Ascending aorta (tissue), 2 donors: Measurements from ENCODE around the gene CASP2. TPM values are rescaled to one million over a fixed set of nuclear protein-coding genes. Genes with fewer than 3 reads are reported as not detected.

ENCODE experiments used
- DNase-seq, 2 donors: peaks; one replicate each; pipeline ENCODE4 v3.0.0-alpha.2; 2019; ENCODE audit warnings: low spot score in 2 of 2
- H3K27ac ChIP-seq, 2 donors: fragments of 200-600 bp; sonication (generic); one replicate each; pipeline ENCODE4 v1.5.1; 2016 to 2017; ENCODE audit warnings: mild to moderate bottlenecking in 1 of 2
- H3K27me3 ChIP-seq: fragments of 200-600 bp; sonication (generic); one replicate; pipeline ENCODE4 v1.5.1; 2017
- H3K36me3 ChIP-seq, 2 donors: fragments of 200-600 bp; sonication (generic); one replicate each; pipeline ENCODE4 v1.5.1; 2016
- H3K4me1 ChIP-seq, 2 donors: fragments of 200-600 bp; sonication (generic); one replicate each; pipeline ENCODE4 v1.5.1; 2016 to 2017; ENCODE audit warnings: mild to moderate bottlenecking in 1 of 2
- H3K4me3 ChIP-seq, 2 donors: fragments of 200-600 bp; sonication (generic); one replicate each; pipeline ENCODE4 v1.5.1; 2016 to 2017; ENCODE audit warnings: mild to moderate bottlenecking in 1 of 2
- H3K9me3 ChIP-seq, 2 donors: fragments of 200-600 bp; sonication (generic); one replicate each; pipeline ENCODE4 v1.5.1; 2016
- intact Hi-C: fragments of 100-400 bp; cut with DNase I; formaldehyde crosslinking; loops from one replicate; pipeline ENCODE4 v1.15.1; 2023
- total RNA-seq: library from RNA; depleted of rRNA; stranded (reverse); fragments of >200 nt; gene quantifications from one replicate; pipeline ENCODE4 v1.1.0, GENCODE V29; 2016
- TF ChIP-seq, protein P1 (sequence below), 3 experiments: fragments of 200-600 bp in 2 of 3; fragments of 450-650 bp in 1 of 3; sonication (generic) in 2 of 3; IDR thresholded peaks; one replicate each; pipeline ENCODE4 v1.5.1; 2016 to 2019; ENCODE audit warnings: antibody characterized with exemption in 3 of 3, mild to moderate bottlenecking in 1 of 3, moderate library complexity in 1 of 3

The CASP2 gene
- total RNA-seq, 1 donor from 2014 or later: 13.7 TPM

DNA sequence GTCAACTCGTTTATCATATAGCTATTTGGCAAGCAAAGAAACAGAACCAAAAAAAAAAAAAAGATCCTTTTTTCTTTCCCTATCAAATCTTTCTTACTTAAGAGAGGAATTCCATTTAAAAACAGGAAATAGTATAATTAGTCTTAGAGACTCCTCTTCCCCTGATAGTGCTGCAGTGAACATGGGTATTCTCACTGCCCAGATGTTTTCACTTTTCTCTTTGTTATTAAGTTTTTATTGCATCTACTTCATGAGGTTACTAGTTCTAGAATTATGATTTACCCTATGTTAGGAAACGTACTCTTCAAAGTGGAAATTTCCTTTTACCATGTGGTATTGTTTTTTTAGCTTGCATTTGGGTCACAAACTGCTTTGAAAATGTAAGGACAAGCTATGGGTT is 8.5 kb downstream of the CASP2 start:
- Histone ChIP-seq H3K36me3 (peaks cover 61 to 71% of the 10 kb centered on the region in 2 donors), H3K27me3 (no peaks in the 10 kb centered on the region), H3K27ac (peak overlapping the region in 1 of 2 donors; percentile 38), H3K9me3 (no peaks in the 10 kb centered on the region), H3K4me3 (no peak overlapping the region), H3K4me1 (peaks cover 0 to 4% of the 10 kb centered on the region in 2 donors)
- intact Hi-C loops: no loop called here
- no peak for DNase-seq
- TF ChIP-seq, protein P1, sequence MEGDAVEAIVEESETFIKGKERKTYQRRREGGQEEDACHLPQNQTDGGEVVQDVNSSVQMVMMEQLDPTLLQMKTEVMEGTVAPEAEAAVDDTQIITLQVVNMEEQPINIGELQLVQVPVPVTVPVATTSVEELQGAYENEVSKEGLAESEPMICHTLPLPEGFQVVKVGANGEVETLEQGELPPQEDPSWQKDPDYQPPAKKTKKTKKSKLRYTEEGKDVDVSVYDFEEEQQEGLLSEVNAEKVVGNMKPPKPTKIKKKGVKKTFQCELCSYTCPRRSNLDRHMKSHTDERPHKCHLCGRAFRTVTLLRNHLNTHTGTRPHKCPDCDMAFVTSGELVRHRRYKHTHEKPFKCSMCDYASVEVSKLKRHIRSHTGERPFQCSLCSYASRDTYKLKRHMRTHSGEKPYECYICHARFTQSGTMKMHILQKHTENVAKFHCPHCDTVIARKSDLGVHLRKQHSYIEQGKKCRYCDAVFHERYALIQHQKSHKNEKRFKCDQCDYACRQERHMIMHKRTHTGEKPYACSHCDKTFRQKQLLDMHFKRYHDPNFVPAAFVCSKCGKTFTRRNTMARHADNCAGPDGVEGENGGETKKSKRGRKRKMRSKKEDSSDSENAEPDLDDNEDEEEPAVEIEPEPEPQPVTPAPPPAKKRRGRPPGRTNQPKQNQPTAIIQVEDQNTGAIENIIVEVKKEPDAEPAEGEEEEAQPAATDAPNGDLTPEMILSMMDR (IDR thresholded peaks at IDR 0.05): no peak

- Histone ChIP-seq H3K9me3 (no peaks in the 10 kb centered on the region), H3K36me3 (peaks cover 53 to 70% of the 10 kb centered on the region in 2 donors), H3K4me1 (peaks cover 0 to 4% of the 10 kb centered on the region in 2 donors), H3K27ac (no peak overlapping the region), H3K27me3 (no peaks in the 10 kb centered on the region), H3K4me3 (no peak overlapping the region)
- TF ChIP-seq, protein P1 (IDR thresholded peaks at IDR 0.05): no peak
- intact Hi-C loops: no loop called here
- DNase-seq: no peak
Observed at GRCh38 chr7:143299346-143299745, 11.2 kb downstream of the CASP2 start.

GRCh38 chr7:143299840-143300239 is 11.7 kb downstream of the CASP2 start:
- Histone ChIP-seq H3K27me3 (no peaks in the 10 kb centered on the region), H3K4me3 (no peak overlapping the region), H3K36me3 (peaks cover 53 to 70% of the 10 kb centered on the region in 2 donors), H3K27ac (no peak overlapping the region), H3K4me1 (peaks cover 0 to 4% of the 10 kb centered on the region in 2 donors), H3K9me3 (no peaks in the 10 kb centered on the region)
- intact Hi-C loops: no loop called here
- no peak for DNase-seq
- TF ChIP-seq, protein P1 (IDR thresholded peaks at IDR 0.05): peak in 1 of 3 experiments; percentile 31

- TF ChIP-seq, protein P1 (IDR thresholded peaks at IDR 0.05): no peak
- intact Hi-C loops: no loop called here
- H3K36me3 ChIP-seq: peaks cover 63 to 78% of the 10 kb centered on the region in 2 donors
- peaks cover 0 to 4% of the 10 kb centered on the region in 2 donors for H3K4me1 ChIP-seq
- H3K27ac ChIP-seq: no peak overlapping the region
- no peak for DNase-seq
- H3K27me3 ChIP-seq: no peaks in the 10 kb centered on the region
- no peak overlapping the region for H3K4me3 ChIP-seq
- no peaks in the 10 kb centered on the region for H3K9me3 ChIP-seq
Observed at GRCh38 chr7:143300959-143301935, 13.1 kb downstream of the CASP2 start.

DNA sequence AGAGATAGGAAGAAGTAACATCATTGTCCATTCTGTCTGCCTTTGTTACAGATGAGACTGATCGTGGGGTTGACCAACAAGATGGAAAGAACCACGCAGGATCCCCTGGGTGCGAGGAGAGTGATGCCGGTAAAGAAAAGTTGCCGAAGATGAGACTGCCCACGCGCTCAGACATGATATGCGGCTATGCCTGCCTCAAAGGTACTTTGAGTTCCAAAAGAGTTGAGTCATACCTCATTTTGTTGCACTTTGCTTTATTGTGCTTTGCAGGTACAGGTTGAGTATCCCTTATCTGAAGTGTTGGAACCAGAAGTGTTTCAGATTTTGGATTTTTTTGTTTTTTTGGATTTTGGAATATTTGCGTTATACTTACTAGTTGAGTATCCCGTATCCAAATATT is 15.6 kb downstream of the CASP2 start:
- Histone ChIP-seq H3K27ac (no peak overlapping the region), H3K4me1 (no peaks in the 10 kb centered on the region), H3K36me3 (peaks cover 72 to 91% of the 10 kb centered on the region in 2 donors), H3K9me3 (no peaks in the 10 kb centered on the region), H3K4me3 (no peak overlapping the region), H3K27me3 (no peaks in the 10 kb centered on the region)
- no peak for DNase-seq
- TF ChIP-seq, protein P1 (IDR thresholded peaks at IDR 0.05): no peak
- intact Hi-C loops: loop anchor here (2.0 kb wide), 1 partner anchor 63 kb away; no protein-coding TSS in a partner anchor
